DMS114 treated with DMSO at 0.1 percent for 48 hours (cell line): ENCODE results near the gene KLF16.
A peak's percentile ranks its signal among the peaks of the same experiment; 100 is the strongest.
"Not testable (repeated sequence)": the region's sequence is repeated elsewhere in the genome, so short reads cannot be mapped to it uniquely, and the experiment has no call there.

ENCODE experiments used
- DNase-seq: peaks from one replicate; lab custom pipeline; 2025; ENCODE audit not compliant: unreplicated experiment; lab: John Stamatoyannopoulos, UW

KLF16 gene

DNA sequence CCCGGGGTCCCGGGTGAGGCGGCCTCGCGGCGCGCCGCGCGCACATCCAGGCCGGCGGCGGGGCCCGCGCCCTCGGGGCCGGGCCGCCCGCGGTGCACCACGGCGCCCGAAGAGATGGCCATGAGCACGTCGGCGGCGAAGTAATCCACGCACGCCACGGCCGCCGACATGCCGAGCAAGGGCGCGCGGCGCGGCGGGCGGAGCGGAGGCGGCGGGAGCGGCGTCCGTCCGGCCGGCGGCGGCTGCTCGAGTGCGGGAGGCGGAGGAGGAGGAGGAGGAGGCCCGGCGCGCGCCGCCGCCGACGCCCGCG lies at the start of gene KLF16:
Gene KLF16, minus strand, starts transcription at position 252 of the 310 bp plus-strand sequence. Its CDS starts 82 bp downstream, at position 170.
- DNase-seq, result no peak

DNA sequence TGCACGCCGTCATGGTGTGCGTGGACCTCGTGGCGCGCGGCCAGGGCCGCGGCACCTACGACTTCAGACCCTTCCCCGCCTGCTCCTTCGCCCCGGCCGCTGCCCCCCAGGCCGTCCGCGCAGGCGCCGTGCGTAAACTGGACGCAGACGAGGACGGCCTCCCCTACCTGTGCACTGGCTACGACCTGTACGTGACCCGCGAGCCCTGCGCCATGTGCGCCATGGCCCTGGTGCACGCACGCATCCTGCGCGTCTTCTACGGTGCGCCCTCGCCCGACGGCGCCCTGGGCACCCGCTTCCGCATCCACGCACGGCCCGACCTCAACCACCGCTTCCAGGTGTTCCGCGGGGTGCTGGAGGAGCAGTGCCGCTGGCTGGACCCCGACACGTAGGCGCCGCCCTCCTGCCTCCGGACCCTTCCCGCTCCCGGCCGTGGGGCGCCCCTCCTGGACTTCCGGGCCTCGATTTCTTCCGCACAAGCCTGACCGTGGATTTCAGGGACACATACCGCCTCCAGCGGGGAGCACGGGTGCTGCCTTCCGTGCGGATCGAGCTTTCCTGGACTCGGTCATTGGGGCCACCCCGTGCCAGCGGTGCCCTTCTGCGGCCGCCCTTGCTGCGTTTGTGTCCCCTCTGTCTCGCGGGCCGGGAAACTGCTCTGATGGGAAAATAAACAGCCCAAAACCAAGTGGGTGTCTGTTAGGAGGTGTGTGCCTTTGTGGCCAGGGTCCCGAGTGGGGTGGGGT lies 49.6 kb upstream of the KLF16 start:
- DNase-seq, result no peak

GRCh38 chr19:1911995-1912394 lies 48.6 kb upstream of the KLF16 start:
- no peak for DNase-seq

- DNase-seq, result no peak
Observed at GRCh38 chr19:1911098-1911497, 47.7 kb upstream of the KLF16 start.

DNA sequence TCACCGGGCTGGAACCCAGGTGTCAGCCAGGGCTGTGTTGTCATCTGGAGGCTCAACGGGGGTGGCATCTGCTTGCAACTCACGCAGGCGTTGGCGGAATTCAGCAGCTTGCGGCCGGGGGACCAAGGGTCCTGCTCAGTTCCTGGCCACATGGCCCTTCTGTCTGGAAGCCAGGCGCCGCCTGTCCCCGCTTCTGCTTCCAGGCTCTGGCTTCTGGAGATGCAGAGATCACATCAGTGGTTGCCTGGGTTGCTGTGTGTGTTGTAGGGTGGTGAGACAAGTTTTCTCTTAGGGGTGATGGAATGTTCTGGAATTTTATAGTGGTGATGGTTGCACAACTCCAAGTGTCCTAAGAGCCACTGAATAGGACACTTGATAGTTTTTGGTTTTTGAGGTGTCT lies 46.8 kb upstream of the KLF16 start:
- no peak for DNase-seq

DNA sequence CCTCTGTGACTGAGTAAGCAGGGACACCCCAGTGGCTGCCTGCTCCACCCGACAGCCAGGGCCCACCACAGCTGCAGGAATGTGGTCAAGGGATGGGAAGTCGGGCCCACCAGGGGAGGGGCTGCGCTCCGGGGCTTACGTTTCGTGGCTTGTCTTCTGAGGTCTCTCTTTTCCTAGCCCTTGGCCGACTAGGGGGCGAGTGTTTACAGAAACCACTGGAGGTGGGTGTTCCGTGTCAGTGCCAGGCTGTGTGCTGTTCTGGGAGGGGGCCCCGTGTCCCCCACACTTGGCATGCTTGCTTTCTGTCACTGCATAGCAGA lies 46.3 kb upstream of the KLF16 start:
- DNase-seq, result no peak

DNA sequence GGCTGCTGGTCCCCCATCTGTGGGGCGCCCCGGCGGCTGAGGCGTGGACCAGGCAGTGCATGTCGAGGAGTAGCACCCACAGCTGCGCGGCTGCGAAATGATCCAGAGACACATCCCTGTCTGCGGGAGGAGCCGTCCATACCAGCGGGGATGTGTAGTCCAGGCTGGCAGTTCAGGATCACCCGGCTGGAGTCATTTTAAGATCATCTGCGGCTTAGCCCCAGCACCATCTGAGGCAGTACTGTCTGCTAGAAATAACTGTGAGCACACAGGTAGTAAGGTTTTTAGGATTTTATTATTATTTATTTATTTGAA lies 44.9 kb upstream of the KLF16 start:
- no peak for DNase-seq

DNA sequence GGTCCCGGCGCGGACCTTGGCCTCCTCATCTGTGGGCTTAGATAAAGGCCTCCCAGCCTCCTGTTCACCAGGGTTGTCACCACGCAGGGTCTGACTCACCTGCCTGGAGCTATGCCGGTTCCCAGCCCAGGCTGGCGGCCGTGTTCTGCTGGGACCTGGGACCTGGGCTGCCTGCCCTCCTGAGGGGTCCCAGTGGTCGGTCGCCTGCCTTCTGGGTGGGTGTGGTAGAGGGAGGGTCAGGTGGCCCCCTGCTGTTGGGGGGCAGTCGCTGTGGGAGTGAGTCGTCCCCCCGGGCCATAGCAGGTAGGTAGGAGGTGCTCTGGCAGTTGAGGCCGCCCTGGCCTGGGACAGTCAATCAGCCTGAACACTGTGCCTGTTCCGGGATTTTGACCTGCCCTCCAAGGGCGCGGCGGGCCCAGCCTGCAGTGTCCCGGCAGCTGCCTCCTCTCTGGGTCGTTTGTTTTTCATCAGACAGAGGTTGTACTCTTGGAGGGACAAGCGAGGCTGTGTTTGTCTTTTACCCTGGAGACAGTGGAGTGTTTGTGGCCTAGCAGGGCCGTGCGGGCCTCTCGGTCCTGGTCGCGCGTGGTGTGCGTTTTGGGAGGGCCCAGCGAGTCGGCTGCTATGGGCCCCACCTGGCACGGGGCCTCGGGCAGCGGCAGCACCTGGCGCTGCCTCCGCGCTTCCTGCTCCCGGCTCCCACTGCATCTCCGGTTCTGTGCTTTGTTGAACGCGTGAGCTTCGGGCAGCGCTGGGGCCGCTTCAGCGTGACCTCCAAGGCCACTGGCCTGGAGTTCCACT lies 44.4 kb upstream of the KLF16 start:
- no peak for DNase-seq

- DNase-seq, result no peak
Observed at GRCh38 chr19:1906985-1907562, 43.7 kb upstream of the KLF16 start.

DNA sequence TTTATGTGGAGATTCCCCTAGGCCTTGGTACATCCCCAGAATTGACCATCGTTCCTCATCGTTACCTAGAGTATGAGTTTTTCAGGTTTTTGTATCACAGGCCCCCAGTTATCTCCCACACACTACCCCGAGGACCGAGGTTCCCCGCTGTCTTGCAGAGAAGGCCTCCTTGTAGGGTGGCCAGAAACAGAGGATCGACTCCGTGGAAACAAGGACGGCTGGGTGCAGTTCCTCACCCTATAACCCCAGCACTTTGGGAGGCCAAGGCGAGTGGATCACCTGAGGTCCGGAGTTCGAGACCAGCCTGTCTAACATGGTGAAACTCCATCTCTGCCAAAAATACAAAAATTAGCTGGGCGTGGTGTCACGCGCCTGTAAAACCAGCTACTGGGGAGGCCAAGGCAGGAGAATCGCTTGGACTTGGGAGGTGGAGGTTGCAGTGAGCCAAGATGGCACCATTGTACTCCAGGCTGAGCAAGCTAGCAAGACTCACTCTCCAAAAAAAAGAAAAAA lies 42.5 kb upstream of the KLF16 start:
- DNase-seq, result no peak

DNA sequence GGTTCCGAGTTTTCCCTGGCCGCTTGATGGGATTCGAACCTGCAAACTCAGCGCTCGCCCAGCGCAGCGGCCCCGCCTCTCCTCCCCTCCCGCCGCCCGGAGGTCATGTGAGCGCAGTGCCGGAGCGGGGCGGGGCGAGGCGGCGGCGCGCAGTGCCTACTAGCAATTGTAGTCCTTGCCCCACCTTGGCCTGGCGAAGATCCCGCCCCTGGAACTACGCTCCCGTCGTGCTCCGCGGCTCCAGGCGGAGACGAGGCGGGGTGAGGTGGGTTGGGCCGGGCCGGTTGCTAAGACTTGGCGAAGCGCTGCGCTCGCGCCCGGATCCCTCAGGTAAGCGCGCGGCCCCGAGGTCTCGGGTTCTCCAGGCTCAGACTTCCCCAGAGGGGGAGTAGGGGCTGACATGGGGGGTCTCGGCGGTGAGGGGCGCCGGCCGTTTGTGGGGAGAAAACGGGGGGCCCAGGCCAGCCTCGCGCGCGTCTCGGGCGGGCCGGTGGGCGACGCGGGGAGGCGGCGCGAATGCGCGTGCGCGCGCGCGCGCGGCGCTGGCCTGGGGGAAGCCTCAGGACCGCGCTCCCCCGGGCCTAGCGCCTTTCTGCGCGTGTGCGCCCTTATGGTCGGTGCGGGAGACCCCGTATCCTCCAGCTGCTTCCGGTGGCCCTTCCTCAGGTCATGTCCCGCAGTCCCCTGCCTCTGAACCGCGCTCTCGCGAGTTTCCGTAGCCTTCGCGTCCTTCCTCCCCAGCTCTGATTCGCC lies 41.9 kb upstream of the KLF16 start, which contains the start of the genes ADAT3 and SCAMP4:
Gene ADAT3, plus strand, starts transcription at position 290 of the 753 bp plus-strand sequence. CDS start 6,649 bp downstream, outside the sequence.
Gene SCAMP4, plus strand, starts transcription at position 290 of the 753 bp plus-strand sequence. CDS start 9,621 bp downstream, outside the sequence.
- DNase-seq, result peak; percentile 87

DNA sequence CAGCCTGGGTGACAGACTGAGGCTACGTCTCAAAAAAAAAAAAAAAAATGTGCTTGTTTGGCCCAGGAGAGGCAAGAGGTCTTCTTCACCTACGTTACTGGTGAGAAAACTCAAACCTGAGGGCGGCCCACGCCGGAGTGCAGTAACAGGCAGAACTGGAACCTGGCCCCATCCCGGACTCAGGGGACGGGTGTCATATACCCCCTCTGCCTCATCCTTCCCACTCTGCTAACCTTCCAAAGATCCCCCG lies 41.4 kb upstream of the KLF16 start:
- no peak for DNase-seq

GRCh38 chr19:1902923-1903322 lies 39.5 kb upstream of the KLF16 start:
- no peak for DNase-seq

- no peak for DNase-seq
Observed at GRCh38 chr19:1901940-1902404, 38.6 kb upstream of the KLF16 start.

- DNase-seq, result no peak
Observed at GRCh38 chr19:1896508-1896907, 33.1 kb upstream of the KLF16 start.

DNA sequence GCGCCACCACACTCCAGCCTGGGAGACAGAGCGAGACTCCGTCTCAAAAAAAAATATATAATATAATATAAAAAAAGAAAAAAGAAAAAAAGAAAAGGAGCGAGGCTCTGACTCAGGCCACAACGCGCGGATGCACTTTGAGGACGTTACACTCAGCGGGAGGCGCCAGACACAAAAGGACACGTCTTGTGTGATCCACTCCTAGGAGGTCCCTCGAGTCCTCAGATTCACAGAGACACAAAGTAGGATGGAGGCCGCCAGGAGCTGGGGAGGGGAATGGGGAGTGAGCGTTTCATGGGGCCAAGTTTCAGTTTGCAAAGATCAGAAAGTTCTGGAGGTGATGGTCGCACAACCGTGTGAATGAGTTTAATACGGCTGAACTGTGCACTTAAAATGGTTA lies 30.4 kb upstream of the KLF16 start:
- DNase-seq, result no peak

DNA sequence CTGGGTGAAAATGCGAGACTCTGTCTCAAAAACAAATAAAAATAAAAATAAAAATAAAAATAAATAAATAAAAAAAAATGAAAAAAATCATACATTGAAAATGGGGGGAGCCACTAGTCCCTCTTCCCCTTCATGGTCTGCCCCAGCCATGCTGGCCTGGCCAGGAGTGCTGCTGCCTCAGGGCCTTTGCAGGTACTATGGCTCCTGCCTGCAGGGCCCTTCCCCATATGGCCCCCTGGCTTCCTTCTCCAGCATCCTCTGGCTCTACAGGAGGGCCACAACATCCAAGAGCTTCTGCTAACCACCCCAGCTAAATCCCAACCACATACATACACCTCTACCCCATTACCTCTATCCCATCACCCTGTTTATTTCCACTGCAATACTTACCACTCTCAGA lies 26.5 kb upstream of the KLF16 start:
- DNase-seq, result no peak

GRCh38 chr19:1888385-1888784 lies 25.0 kb upstream of the KLF16 start:
- no peak for DNase-seq

GRCh38 chr19:1886360-1886759 lies 23.0 kb upstream of the KLF16 start:
- not testable (repeated sequence) for DNase-seq

- peak; percentile 66 for DNase-seq
Observed at GRCh38 chr19:1885398-1886119, 22.2 kb upstream of the KLF16 start, which contains the start of gene ABHD17A. ABHD17A (minus strand) TSS chr19:1885496; CDS start chr19:1881566, 3,930 bp downstream.
